ENCODE measurements around the gene GHRL. TPM values are rescaled to one million over a fixed set of nuclear protein-coding genes. Genes with fewer than 3 reads are reported as not detected.
A peak's percentile ranks its signal among the peaks of the same experiment; 100 is the strongest.

The GHRL gene
- total and polyA plus RNA-seq, 2 donors from 2014 or later = 0.73 to 1.2 TPM

DNA sequence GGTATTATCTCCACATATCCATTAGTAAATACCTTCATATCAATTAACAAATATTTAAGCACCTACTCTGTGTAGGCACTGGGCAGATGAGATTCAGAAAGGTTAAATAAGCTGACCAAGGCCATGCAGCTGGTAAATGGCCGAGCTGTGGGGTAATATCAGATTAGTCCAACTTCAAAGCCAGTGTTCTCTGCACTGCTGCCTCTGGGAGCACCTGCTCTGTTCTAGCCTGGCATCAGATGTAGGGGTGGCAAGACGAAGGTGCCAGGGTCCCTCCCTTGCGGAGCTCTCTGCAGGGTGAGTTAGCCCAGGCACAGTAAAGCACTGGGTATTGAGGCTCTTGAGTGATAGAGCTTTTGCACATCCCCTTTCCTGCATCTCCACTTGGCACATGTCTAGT lies 39.0 kb downstream of the GHRL start:
- Histone ChIP-seq H3K36me3 (ENCODE audit: control insufficient read depth in 2 of 3, insufficient read depth in 3 of 3, low read length in 3 of 3) (peaks cover 5 to 17% (median 11%) of the 10 kb centered on the region in 3 donors), H3K4me1 (ENCODE audit: control insufficient read depth in 2 of 3, insufficient read depth in 2 of 3, low read depth in 1 of 3, low read length in 3 of 3) (peaks cover 0 to 10% (median 9%) of the 10 kb centered on the region in 3 donors), H3K9me3 (ENCODE audit: control insufficient read depth in 2 of 3, insufficient read depth in 1 of 3, low read length in 3 of 3) (no peaks in the 10 kb centered on the region), H3K27me3 (ENCODE audit: control insufficient read depth, insufficient read depth, low read length) (no peaks in the 10 kb centered on the region), H3K27ac (ENCODE audit: low read depth in 2 of 2, low read length in 2 of 2) (no peak overlapping the region), H3K9ac (ENCODE audit: low read length in 3 of 3) (no peak overlapping the region), H3K4me3 (ENCODE audit: low read length in 3 of 3) (no peak overlapping the region)
- no peak for FAIRE-seq
- DNase-seq = peak in 1 of 5 donors; percentile 5
- intact Hi-C loops (cut with DNase I) = no loop called here
- TF ChIP-seq, protein P1, sequence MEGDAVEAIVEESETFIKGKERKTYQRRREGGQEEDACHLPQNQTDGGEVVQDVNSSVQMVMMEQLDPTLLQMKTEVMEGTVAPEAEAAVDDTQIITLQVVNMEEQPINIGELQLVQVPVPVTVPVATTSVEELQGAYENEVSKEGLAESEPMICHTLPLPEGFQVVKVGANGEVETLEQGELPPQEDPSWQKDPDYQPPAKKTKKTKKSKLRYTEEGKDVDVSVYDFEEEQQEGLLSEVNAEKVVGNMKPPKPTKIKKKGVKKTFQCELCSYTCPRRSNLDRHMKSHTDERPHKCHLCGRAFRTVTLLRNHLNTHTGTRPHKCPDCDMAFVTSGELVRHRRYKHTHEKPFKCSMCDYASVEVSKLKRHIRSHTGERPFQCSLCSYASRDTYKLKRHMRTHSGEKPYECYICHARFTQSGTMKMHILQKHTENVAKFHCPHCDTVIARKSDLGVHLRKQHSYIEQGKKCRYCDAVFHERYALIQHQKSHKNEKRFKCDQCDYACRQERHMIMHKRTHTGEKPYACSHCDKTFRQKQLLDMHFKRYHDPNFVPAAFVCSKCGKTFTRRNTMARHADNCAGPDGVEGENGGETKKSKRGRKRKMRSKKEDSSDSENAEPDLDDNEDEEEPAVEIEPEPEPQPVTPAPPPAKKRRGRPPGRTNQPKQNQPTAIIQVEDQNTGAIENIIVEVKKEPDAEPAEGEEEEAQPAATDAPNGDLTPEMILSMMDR (IDR thresholded peaks at IDR 0.05; ENCODE audit: borderline replicate concordance, extremely low read depth, insufficient read depth) = no peak

DNA sequence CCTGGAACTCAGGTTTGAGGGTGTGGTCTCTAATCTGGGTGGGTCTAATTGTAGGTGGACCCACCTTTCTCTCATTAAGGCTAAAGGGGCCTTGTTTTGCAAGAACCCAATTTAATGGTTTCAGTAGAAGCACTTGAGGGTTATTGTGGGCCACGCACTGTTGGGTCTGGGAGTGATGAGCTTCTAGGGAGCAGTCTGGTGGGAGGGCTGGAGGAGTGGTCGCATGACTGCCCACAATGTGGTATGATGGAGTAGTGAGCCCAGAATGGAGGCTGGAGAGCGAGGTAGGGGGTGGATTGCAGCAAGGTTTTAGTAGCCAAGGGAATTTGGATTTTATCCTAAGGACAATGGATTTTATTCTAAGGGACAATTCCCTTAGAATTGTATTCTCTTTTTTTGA lies 41.7 kb downstream of the GHRL start:
- DNase-seq (peak in 2 of 5 donors; percentile 37 to 43), FAIRE-seq (no peak)
- TF ChIP-seq, protein P1 (IDR thresholded peaks at IDR 0.05; ENCODE audit: borderline replicate concordance, extremely low read depth, insufficient read depth) = no peak
- peak overlapping the region in 1 of 3 donors; percentile 9 for H3K4me3 ChIP-seq (ENCODE audit: low read length in 3 of 3)
- no peaks in the 10 kb centered on the region for H3K27me3 ChIP-seq (ENCODE audit: control insufficient read depth, insufficient read depth, low read length)
- intact Hi-C loops (cut with DNase I) = no loop called here
- peaks cover 0 to 2% (median 0%) of the 10 kb centered on the region in 3 donors for H3K9me3 ChIP-seq (ENCODE audit: control insufficient read depth in 2 of 3, insufficient read depth in 1 of 3, low read length in 3 of 3)
- no peak overlapping the region for H3K27ac ChIP-seq (ENCODE audit: low read depth in 2 of 2, low read length in 2 of 2)
- H3K36me3 ChIP-seq (ENCODE audit: control insufficient read depth in 2 of 3, insufficient read depth in 3 of 3, low read length in 3 of 3) = peaks cover 5 to 17% (median 11%) of the 10 kb centered on the region in 3 donors
- no peak overlapping the region for H3K9ac ChIP-seq (ENCODE audit: low read length in 3 of 3)
- H3K4me1 ChIP-seq (ENCODE audit: control insufficient read depth in 2 of 3, insufficient read depth in 2 of 3, low read depth in 1 of 3, low read length in 3 of 3) = peaks cover 0 to 11% (median 10%) of the 10 kb centered on the region in 3 donors

DNA sequence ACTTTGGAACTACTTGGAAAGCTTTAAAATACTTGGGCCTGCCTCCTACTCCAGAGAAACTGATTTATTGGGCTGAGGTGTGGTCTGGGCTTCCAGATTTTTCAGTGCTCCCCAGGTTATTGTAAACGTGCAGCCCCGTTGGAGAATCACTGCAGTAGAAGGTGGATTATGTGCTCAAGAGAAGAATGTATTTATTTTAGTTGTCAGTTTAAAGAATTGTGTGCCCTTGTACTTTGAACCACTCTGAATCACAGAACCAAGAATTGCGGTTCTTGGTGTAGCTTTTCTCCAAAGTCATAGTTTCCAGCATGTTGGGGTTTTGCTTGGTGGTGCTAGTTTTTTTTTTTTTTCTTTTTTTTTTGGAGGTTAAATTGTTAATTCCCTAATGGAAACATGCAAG lies 42.9 kb downstream of the GHRL start:
- TF ChIP-seq, protein P1 (IDR thresholded peaks at IDR 0.05; ENCODE audit: borderline replicate concordance, extremely low read depth, insufficient read depth) = no peak
- Histone ChIP-seq H3K4me1 (ENCODE audit: control insufficient read depth in 2 of 3, insufficient read depth in 2 of 3, low read depth in 1 of 3, low read length in 3 of 3) (peaks cover 0 to 11% (median 10%) of the 10 kb centered on the region in 3 donors), H3K9me3 (ENCODE audit: control insufficient read depth in 2 of 3, insufficient read depth in 1 of 3, low read length in 3 of 3) (peaks cover 0 to 11% (median 0%) of the 10 kb centered on the region in 3 donors), H3K4me3 (ENCODE audit: low read length in 3 of 3) (peak overlapping the region in 2 of 3 donors; percentile 78 to 97), H3K27me3 (ENCODE audit: control insufficient read depth, insufficient read depth, low read length) (no peaks in the 10 kb centered on the region), H3K36me3 (ENCODE audit: control insufficient read depth in 2 of 3, insufficient read depth in 3 of 3, low read length in 3 of 3) (peaks cover 5 to 17% (median 11%) of the 10 kb centered on the region in 3 donors), H3K9ac (ENCODE audit: low read length in 3 of 3) (peak overlapping the region in 1 of 3 donors; percentile 62), H3K27ac (ENCODE audit: low read depth in 2 of 2, low read length in 2 of 2) (no peak overlapping the region)
- DNase-seq (no peak), FAIRE-seq (no peak)
- intact Hi-C loops (cut with DNase I) = no loop called here

Data from kidney (tissue), 14 donors.